GM19455 (cell line): ENCODE results near the gene KCNN1.
"Not testable (repeated sequence)": the region's sequence is repeated elsewhere in the genome, so short reads cannot be mapped to it uniquely, and the experiment has no call there.

Experiments used
- ATAC-seq: cut with Tn5 transposase; IDR thresholded peaks from one replicate; pipeline ENCODE4 v1.9.1; 2021; ENCODE audit not compliant: unreplicated experiment

The KCNN1 gene

GRCh38 chr19:17999684-18000479, 33.0 kb downstream of the KCNN1 start:
- ATAC-seq, result no peak

DNA sequence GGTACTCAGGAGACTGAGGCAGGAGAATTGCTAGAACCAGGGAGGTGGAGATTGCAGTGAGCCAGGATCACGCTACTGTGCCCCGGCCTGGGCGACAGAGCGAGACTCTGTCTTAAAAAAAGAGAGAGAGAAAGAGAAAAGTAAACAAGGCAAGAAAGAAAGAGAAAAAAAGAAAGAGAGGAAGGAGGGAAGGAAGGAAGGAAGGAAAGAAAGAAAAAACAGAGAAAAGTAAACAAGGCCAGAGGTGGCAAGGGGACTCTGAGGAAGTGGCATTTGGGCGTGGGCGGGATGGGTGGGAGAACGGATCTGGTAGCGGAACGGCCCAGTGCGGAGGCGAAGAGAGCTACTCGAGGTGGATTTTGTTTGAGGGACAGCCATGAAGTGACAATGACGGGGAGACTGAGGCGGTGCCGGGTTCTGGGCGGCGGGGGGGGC, 33.6 kb downstream of the KCNN1 start:
- peak; percentile 25 for ATAC-seq

- peak; percentile 54 for ATAC-seq
Measured at GRCh38 chr19:18000915-18001776, 34.2 kb downstream of the KCNN1 start.

DNA sequence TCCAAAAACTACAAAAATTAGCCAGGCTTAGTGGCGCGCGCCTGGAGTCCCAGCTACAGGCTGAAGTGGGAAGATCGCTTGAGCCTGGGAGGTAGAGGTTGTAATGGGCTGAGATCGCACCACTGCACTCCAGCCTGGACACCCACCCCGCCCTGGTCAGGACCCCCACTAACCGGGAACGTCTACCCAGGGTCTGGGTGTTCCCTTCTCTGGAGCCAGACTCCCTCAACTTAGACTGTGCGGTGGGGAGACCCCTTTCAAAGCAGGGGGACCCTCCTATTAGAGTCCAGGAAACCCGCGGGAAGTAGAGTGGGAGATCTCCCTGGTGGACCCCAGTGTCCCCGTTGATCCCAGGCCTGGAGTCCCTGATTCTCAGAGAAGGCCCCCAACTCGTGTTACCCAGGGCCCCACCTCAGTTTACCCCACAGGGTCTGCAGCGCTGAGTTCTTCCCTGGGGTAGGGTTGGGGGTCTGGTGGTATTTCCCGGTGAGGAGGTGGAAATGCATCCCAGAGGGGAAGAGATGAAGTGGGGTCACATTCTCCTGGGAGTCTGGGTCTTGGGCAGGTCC, 35.0 kb downstream of the KCNN1 start:
- ATAC-seq, result no peak

- no peak for ATAC-seq
Measured at GRCh38 chr19:18002347-18002850, 35.5 kb downstream of the KCNN1 start.

- not testable (repeated sequence) for ATAC-seq
Measured at GRCh38 chr19:18005750-18006149, 38.8 kb downstream of the KCNN1 start.

GRCh38 chr19:18007044-18007916, 40.4 kb downstream of the KCNN1 start:
- ATAC-seq, result peak; percentile 64

GRCh38 chr19:18007917-18008673, 41.2 kb downstream of the KCNN1 start, which contains the start of gene ARRDC2:
TSS of gene ARRDC2 (plus strand) at chr19:18008170. CDS start at chr19:18008311, 141 bp downstream.
- peak; percentile 37 for ATAC-seq

DNA sequence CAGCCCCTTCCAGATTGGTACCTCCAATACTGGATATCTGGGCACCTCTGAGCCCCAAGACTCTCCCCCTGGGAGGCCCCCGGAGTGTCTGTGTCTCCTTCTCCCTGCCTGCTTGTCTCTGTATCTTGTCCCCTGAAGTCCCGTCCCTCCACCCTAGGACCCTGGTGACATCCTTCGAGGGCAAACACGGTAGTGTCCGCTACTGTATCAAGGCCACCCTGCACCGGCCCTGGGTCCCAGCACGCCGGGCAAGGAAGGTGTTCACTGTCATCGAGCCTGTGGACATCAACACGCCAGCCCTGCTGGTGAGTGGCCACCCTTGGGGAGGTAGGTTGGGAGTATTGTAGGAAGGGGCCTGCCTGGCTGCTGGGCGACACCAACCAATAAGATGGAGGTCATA, 41.9 kb downstream of the KCNN1 start:
- no peak for ATAC-seq

GRCh38 chr19:18009412-18010066, 42.6 kb downstream of the KCNN1 start:
- no peak for ATAC-seq

GRCh38 chr19:18010149-18010548, 43.2 kb downstream of the KCNN1 start:
- no peak for ATAC-seq

DNA sequence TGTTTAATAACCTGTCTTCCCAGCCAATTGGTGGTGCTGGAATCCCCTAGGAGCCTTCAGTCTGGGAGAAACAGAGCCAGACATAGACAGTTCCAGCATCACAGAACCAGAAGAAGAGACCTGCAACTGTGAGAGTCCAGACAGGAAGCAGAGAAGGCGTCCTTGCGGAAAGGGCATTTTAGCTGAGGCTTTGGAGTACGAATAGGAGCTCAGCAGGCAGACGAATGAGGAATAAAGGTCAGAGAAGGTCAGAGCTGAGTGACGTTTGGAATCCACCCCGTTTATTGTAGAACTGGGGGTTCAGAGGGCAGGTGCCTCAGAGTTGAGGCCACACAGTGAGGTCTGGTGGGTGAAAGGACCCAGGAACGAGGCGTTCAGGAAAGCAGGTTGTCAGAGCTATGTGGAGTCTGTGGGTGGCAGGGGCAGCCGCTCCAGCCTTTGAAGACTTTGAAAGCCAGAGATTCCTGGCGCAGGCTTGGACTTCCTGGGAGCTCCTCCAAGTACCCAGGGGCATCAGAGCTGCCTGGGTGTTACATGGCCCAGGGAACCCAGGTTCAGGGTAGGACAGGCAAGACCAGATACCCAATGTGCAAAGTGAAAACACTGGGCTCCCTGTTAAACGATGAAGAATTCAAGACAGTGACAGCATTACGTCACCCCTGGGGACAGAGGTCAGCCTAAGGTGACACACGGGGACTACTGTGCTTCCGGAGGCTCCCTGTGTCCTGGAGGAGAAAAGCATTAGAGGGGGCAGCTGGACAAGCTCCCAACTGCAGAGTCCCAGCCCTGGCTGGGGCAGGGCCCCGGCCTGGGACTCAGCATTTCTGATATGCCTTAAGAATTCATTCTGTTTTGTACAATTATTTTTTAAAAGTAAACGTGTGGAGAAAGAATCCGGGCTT, 46.6 kb downstream of the KCNN1 start:
- no peak for ATAC-seq

DNA sequence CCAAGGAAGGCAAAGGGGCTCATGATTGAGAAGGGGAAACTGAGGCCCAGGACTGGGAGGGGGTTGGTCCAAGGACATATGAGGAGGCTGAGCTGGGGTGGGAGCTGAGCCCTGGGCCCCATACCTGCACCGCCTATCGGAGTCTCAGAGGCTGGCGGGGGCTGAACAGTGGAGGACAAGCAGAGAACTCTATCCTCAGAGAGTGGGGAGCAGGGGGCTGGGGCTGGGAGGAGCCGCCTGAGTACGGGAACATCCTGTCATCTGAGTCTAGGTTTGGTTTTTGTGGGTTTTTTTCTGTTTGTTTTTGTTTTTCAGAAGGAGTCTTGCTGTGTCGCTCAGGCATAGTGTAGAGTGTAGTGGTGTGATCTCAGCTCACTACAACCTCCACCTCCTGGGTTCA, 47.3 kb downstream of the KCNN1 start:
- no peak for ATAC-seq

DNA sequence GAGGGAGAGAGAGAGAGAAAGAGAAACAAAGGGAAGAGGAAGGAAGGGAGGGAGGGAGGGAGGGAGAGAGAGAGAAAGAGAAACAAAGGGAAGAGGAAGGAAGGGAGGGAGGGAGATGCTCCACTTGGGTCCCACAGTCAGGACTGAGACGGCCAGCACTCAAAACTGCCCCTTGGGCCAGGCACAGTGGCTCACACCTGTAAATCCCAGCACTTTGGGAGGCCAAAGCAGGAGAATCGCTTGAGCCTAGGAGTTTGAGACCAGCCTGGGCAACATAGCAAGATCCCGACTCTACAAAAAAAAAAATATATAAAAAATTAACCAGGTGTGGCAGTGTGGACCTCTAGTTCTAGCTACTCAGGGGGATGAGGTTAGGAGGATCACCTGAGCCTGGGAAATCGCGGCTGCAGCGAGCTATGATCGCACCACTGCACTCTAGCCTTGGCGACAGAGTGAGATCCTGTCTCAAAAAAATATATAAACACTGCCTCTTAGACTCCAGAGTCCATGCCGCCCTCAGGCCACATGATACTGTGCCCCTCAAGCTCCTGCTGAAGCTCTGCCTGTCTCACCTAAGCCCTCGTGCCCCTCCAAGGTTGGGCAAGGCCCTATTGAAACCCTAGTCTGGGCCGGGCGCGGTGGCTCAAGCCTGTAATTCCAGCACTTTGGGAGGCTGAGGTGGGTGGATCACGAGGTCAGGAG, 49.5 kb downstream of the KCNN1 start:
- ATAC-seq, result no peak

- ATAC-seq, result no peak
Measured at GRCh38 chr19:18017275-18018083, 50.6 kb downstream of the KCNN1 start.

DNA sequence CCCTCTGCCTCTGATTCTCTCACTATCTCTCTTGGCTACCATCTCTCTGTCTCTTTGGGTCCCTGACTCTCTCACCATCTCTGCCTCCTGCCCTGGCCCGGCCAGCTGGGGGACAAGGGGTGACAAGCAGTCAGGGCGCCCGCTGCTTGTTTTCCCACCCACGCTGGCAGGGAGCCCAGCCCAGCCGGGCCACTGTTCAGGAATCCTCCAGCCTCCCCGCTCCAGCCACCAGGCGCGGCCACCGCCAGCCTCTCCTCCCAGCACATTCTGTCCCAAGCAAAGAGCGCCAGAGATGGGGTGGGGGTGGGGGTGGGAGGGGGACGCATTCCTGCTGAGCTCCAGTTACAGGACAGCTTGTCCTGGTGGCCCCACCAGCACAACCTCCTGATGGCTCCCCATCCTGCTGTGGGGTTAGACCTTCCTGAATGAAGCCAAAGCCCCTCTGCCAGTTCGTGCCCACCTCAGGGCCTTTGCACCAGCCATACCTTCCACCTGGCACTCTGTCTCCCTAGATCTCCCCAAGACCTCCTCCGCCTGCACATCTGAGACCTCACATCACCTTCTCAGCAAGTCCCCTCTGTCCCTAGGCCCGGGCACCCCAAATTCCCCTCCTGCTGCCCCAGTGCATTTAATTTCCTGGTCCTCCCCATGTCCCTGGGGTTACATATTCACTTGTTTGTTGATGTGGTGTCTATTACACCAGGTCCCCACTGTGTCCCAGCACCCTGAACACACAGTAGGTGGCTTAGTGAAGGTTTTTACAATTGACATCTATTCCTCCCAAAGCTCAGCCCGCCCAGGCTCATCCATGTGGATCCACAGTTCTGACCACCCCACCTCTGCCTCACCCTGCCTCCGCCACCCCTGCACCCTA, 53.5 kb downstream of the KCNN1 start:
- no peak for ATAC-seq
